ENCODE results near the gene FAM53A.
"Not testable (repeated sequence)": the region's sequence is repeated elsewhere in the genome, so short reads cannot be mapped to it uniquely, and the experiment has no call there.

Gene FAM53A

DNA sequence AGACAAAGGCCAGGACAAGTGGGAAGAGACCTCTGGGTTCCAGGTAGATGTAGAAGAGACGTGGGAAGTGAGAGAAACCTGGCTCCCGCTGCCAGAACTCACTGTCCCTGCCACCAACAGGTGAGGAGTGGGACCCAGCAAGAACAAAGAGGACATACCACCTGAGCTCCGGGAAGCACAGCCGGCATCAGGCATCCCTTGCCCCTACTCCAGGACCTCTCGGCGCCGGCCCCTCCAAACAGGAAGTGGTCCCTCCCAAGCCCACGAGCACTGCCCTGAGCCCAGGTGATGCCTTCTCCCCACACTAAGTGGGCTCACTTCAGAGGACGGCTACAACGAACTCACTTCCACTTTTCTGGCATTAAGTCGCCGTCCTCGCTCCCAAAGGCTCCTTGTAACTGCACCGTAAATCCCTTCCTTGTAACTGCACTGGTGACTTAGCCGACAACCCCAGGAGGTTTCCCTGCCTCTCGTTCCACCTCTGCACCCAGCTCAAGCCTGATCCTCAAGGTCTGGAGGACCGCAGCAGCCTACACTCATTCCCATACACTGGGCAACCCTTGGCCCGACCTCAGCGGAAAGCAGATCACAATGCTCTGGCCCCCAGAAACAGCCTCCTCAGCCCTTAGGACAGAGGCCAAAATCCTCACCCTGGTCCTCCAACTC, 8.8 kb downstream of the FAM53A start:
- Histone ChIP-seq H3K4me1 (ENCODE audit: control insufficient read depth, low read depth, low read length) (no peaks in the 10 kb centered on the region), H2BK15ac (replicated peaks; ENCODE audit: low read depth) (no peak overlapping the region), H3K23ac (ENCODE audit: low read length) (no peak overlapping the region), H3K27me3 (ENCODE audit: insufficient read depth, low read length, poor library complexity) (no peaks in the 10 kb centered on the region), H3K36me3 (ENCODE audit: control insufficient read depth, insufficient read depth, low read length) (no peaks in the 10 kb centered on the region), H3K27ac (ENCODE audit: low read depth, low read length) (no peak overlapping the region), H2BK120ac (ENCODE audit: low read depth, low read length) (no peak overlapping the region), H3K79me1 (ENCODE audit: low read length) (no peaks in the 10 kb centered on the region), H3K4ac (ENCODE audit: low read depth, low read length) (no peak overlapping the region), H2BK5ac (ENCODE audit: low read length) (no peak overlapping the region), H4K8ac (ENCODE audit: low read depth, low read length) (no peak overlapping the region), H3K18ac (ENCODE audit: low read length) (no peak overlapping the region), H3K79me2 (ENCODE audit: control insufficient read depth, insufficient read depth, low read length) (no peaks in the 10 kb centered on the region), H3K56ac (ENCODE audit: low read length) (no peak overlapping the region), H2AK5ac (ENCODE audit: low read length) (no peak overlapping the region), H3K9ac (ENCODE audit: low read length) (no peak overlapping the region), H4K5ac (ENCODE audit: low read length) (no peak overlapping the region), H3K4me3 (ENCODE audit: low read length) (no peak overlapping the region), H3K4me2 (ENCODE audit: low read length) (no peak overlapping the region)
- no peak for DNase-seq
- no CpG with 5 or more reads among the region's 19 CpGs for WGBS (ENCODE audit: extremely low coverage, insufficient coverage, low lambda C conversion rate)

DNA sequence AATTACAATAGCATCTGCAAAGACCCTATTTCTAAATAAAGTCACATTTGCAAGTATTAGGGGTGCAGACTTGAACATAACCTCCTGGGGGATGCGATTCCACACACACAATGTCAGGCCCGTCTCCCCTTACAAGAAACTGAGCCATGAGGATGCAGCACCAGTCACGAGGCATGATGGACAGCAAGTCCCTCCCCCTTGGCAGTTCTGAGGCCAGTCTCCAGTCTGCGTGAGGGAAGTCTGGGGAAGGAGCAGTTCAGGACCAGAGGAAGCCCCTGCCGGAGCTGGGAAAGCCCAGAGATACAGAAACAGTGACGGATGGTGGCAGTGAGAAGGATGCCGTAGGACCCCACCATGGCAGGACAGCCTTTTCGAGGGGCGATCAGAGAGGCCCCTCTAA, 9.4 kb downstream of the FAM53A start:
- Histone ChIP-seq H3K79me2 (ENCODE audit: control insufficient read depth, insufficient read depth, low read length) (no peaks in the 10 kb centered on the region), H3K79me1 (ENCODE audit: low read length) (no peaks in the 10 kb centered on the region), H3K27me3 (ENCODE audit: insufficient read depth, low read length, poor library complexity) (no peaks in the 10 kb centered on the region), H3K4ac (ENCODE audit: low read depth, low read length) (no peak overlapping the region), H2AK5ac (ENCODE audit: low read length) (no peak overlapping the region), H3K23ac (ENCODE audit: low read length) (no peak overlapping the region), H4K8ac (ENCODE audit: low read depth, low read length) (no peak overlapping the region), H3K4me3 (ENCODE audit: low read length) (no peak overlapping the region), H4K5ac (ENCODE audit: low read length) (no peak overlapping the region), H3K56ac (ENCODE audit: low read length) (no peak overlapping the region), H2BK15ac (replicated peaks; ENCODE audit: low read depth) (no peak overlapping the region), H3K27ac (ENCODE audit: low read depth, low read length) (no peak overlapping the region), H2BK120ac (ENCODE audit: low read depth, low read length) (no peak overlapping the region), H3K9ac (ENCODE audit: low read length) (no peak overlapping the region), H3K18ac (ENCODE audit: low read length) (no peak overlapping the region), H2BK5ac (ENCODE audit: low read length) (no peak overlapping the region), H3K4me1 (ENCODE audit: control insufficient read depth, low read depth, low read length) (no peaks in the 10 kb centered on the region), H3K36me3 (ENCODE audit: control insufficient read depth, insufficient read depth, low read length) (no peaks in the 10 kb centered on the region), H3K4me2 (ENCODE audit: low read length) (no peak overlapping the region)
- DNase-seq = no peak
- no CpG with 5 or more reads among the region's 9 CpGs for WGBS (ENCODE audit: extremely low coverage, insufficient coverage, low lambda C conversion rate)

DNA sequence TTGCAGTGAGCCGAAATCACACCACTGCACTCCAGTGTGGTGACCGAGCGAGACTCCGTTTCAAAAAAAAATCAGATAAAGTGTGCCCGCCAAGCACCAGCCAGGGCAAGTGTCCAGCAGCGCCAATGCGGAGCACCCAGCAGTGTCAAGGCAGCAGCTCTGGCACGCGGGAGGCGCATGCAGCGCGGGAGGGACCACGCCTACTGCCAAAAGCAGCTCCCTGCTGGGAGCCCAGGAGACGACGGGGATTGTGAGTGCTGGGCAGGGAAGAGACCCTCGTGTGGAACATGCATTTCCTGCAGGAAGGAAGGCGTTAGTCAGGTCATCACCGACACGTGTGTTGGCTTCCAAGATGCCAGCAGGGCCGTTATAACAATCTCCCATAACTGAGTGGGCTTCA, 10.4 kb downstream of the FAM53A start:
- no peak overlapping the region for H3K23ac ChIP-seq (ENCODE audit: low read length)
- no peak overlapping the region for H2BK15ac ChIP-seq (replicated peaks; ENCODE audit: low read depth)
- no peak overlapping the region for H3K4ac ChIP-seq (ENCODE audit: low read depth, low read length)
- DNase-seq = no peak
- no peaks in the 10 kb centered on the region for H3K36me3 ChIP-seq (ENCODE audit: control insufficient read depth, insufficient read depth, low read length)
- H3K56ac ChIP-seq (ENCODE audit: low read length) = no peak overlapping the region
- no peaks in the 10 kb centered on the region for H3K79me1 ChIP-seq (ENCODE audit: low read length)
- no peaks in the 10 kb centered on the region for H3K27me3 ChIP-seq (ENCODE audit: insufficient read depth, low read length, poor library complexity)
- no peaks in the 10 kb centered on the region for H3K4me1 ChIP-seq (ENCODE audit: control insufficient read depth, low read depth, low read length)
- no peak overlapping the region for H2BK5ac ChIP-seq (ENCODE audit: low read length)
- H2AK5ac ChIP-seq (ENCODE audit: low read length) = no peak overlapping the region
- H3K18ac ChIP-seq (ENCODE audit: low read length) = no peak overlapping the region
- no peak overlapping the region for H3K27ac ChIP-seq (ENCODE audit: low read depth, low read length)
- no peak overlapping the region for H2BK120ac ChIP-seq (ENCODE audit: low read depth, low read length)
- no peak overlapping the region for H4K5ac ChIP-seq (ENCODE audit: low read length)
- H3K4me3 ChIP-seq (ENCODE audit: low read length) = no peak overlapping the region
- H3K9ac ChIP-seq (ENCODE audit: low read length) = no peak overlapping the region
- no peaks in the 10 kb centered on the region for H3K79me2 ChIP-seq (ENCODE audit: control insufficient read depth, insufficient read depth, low read length)
- no CpG with 5 or more reads among the region's 20 CpGs for WGBS (ENCODE audit: extremely low coverage, insufficient coverage, low lambda C conversion rate)
- H3K4me2 ChIP-seq (ENCODE audit: low read length) = no peak overlapping the region
- no peak overlapping the region for H4K8ac ChIP-seq (ENCODE audit: low read depth, low read length)

- H3K9ac ChIP-seq (ENCODE audit: low read length); H3K4me2 ChIP-seq (ENCODE audit: low read length); H3K4me3 ChIP-seq (ENCODE audit: low read length); H3K23ac ChIP-seq (ENCODE audit: low read length); H3K36me3 ChIP-seq (ENCODE audit: control insufficient read depth, insufficient read depth, low read length); H3K18ac ChIP-seq (ENCODE audit: low read length); H3K4ac ChIP-seq (ENCODE audit: low read depth, low read length); H2AK5ac ChIP-seq (ENCODE audit: low read length); H3K27ac ChIP-seq (ENCODE audit: low read depth, low read length); H3K4me1 ChIP-seq (ENCODE audit: control insufficient read depth, low read depth, low read length); H4K5ac ChIP-seq (ENCODE audit: low read length); H3K79me1 ChIP-seq (ENCODE audit: low read length); H4K8ac ChIP-seq (ENCODE audit: low read depth, low read length); H3K56ac ChIP-seq (ENCODE audit: low read length); H2BK120ac ChIP-seq (ENCODE audit: low read depth, low read length); H2BK15ac ChIP-seq (replicated peaks; ENCODE audit: low read depth); H3K27me3 ChIP-seq (ENCODE audit: insufficient read depth, low read length, poor library complexity); H3K79me2 ChIP-seq (ENCODE audit: control insufficient read depth, insufficient read depth, low read length); H2BK5ac ChIP-seq (ENCODE audit: low read length); DNase-seq: not testable (repeated sequence)
- WGBS (ENCODE audit: extremely low coverage, insufficient coverage, low lambda C conversion rate) = no CpG with 5 or more reads among the region's 20 CpGs
Observed at GRCh38 chr4:1671011-1671410, 13.1 kb downstream of the FAM53A start.

GRCh38 chr4:1670279-1670678, 13.8 kb downstream of the FAM53A start:
- H3K4me3 ChIP-seq (ENCODE audit: low read length) = no peak overlapping the region
- H3K79me1 ChIP-seq (ENCODE audit: low read length) = no peaks in the 10 kb centered on the region
- no peak overlapping the region for H2BK15ac ChIP-seq (replicated peaks; ENCODE audit: low read depth)
- no CpG with 5 or more reads among the region's 11 CpGs for WGBS (ENCODE audit: extremely low coverage, insufficient coverage, low lambda C conversion rate)
- H3K27ac ChIP-seq (ENCODE audit: low read depth, low read length) = no peak overlapping the region
- H3K79me2 ChIP-seq (ENCODE audit: control insufficient read depth, insufficient read depth, low read length) = no peaks in the 10 kb centered on the region
- no peak overlapping the region for H3K23ac ChIP-seq (ENCODE audit: low read length)
- no peaks in the 10 kb centered on the region for H3K27me3 ChIP-seq (ENCODE audit: insufficient read depth, low read length, poor library complexity)
- H2BK120ac ChIP-seq (ENCODE audit: low read depth, low read length) = no peak overlapping the region
- H2BK5ac ChIP-seq (ENCODE audit: low read length) = no peak overlapping the region
- H3K56ac ChIP-seq (ENCODE audit: low read length) = no peak overlapping the region
- no peak overlapping the region for H3K4me2 ChIP-seq (ENCODE audit: low read length)
- H3K4me1 ChIP-seq (ENCODE audit: control insufficient read depth, low read depth, low read length) = no peaks in the 10 kb centered on the region
- H2AK5ac ChIP-seq (ENCODE audit: low read length) = no peak overlapping the region
- no peak overlapping the region for H4K8ac ChIP-seq (ENCODE audit: low read depth, low read length)
- no peak overlapping the region for H4K5ac ChIP-seq (ENCODE audit: low read length)
- no peak overlapping the region for H3K9ac ChIP-seq (ENCODE audit: low read length)
- DNase-seq = no peak
- H3K4ac ChIP-seq (ENCODE audit: low read depth, low read length) = no peak overlapping the region
- H3K18ac ChIP-seq (ENCODE audit: low read length) = no peak overlapping the region
- no peaks in the 10 kb centered on the region for H3K36me3 ChIP-seq (ENCODE audit: control insufficient read depth, insufficient read depth, low read length)

DNA sequence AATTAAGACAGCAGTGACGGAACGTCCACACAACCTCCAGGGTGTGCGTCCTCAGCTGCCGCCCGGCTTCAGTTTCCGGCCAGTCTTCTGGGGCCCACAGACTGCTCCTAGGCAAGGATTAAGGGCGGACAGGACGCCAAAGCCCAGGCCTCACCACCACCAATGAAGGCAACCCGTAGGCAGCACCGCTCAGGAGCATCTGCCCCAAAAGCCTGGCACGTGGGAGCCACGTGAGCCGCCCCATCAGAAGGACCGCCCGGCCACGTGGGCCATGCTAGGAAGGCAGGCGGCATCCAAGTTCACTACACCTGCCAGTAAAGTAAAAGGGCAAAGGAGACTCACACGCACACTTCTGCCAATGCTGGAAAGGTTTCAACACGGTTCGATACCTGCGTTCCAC, 14.3 kb downstream of the FAM53A start:
- Histone ChIP-seq H3K27ac (ENCODE audit: low read depth, low read length) (no peak overlapping the region), H2BK15ac (replicated peaks; ENCODE audit: low read depth) (no peak overlapping the region), H3K36me3 (ENCODE audit: control insufficient read depth, insufficient read depth, low read length) (no peaks in the 10 kb centered on the region), H3K18ac (ENCODE audit: low read length) (no peak overlapping the region), H3K4me3 (ENCODE audit: low read length) (no peak overlapping the region), H3K4me1 (ENCODE audit: control insufficient read depth, low read depth, low read length) (no peaks in the 10 kb centered on the region), H3K4me2 (ENCODE audit: low read length) (no peak overlapping the region), H3K79me2 (ENCODE audit: control insufficient read depth, insufficient read depth, low read length) (no peaks in the 10 kb centered on the region), H3K79me1 (ENCODE audit: low read length) (no peaks in the 10 kb centered on the region), H2BK5ac (ENCODE audit: low read length) (no peak overlapping the region), H3K56ac (ENCODE audit: low read length) (no peak overlapping the region), H2AK5ac (ENCODE audit: low read length) (no peak overlapping the region), H4K5ac (ENCODE audit: low read length) (no peak overlapping the region), H3K23ac (ENCODE audit: low read length) (no peak overlapping the region), H3K4ac (ENCODE audit: low read depth, low read length) (no peak overlapping the region), H4K8ac (ENCODE audit: low read depth, low read length) (no peak overlapping the region), H2BK120ac (ENCODE audit: low read depth, low read length) (no peak overlapping the region), H3K27me3 (ENCODE audit: insufficient read depth, low read length, poor library complexity) (no peaks in the 10 kb centered on the region), H3K9ac (ENCODE audit: low read length) (no peak overlapping the region)
- WGBS (ENCODE audit: extremely low coverage, insufficient coverage, low lambda C conversion rate) = no CpG with 5 or more reads among the region's 21 CpGs
- no peak for DNase-seq

Measured in mesendoderm (in vitro differentiated cells).